ENCODE measurements around the gene ODAD3.
"Not testable (repeated sequence)": the region's sequence is repeated elsewhere in the genome, so short reads cannot be mapped to it uniquely, and the experiment has no call there.

ODAD3 gene

DNA sequence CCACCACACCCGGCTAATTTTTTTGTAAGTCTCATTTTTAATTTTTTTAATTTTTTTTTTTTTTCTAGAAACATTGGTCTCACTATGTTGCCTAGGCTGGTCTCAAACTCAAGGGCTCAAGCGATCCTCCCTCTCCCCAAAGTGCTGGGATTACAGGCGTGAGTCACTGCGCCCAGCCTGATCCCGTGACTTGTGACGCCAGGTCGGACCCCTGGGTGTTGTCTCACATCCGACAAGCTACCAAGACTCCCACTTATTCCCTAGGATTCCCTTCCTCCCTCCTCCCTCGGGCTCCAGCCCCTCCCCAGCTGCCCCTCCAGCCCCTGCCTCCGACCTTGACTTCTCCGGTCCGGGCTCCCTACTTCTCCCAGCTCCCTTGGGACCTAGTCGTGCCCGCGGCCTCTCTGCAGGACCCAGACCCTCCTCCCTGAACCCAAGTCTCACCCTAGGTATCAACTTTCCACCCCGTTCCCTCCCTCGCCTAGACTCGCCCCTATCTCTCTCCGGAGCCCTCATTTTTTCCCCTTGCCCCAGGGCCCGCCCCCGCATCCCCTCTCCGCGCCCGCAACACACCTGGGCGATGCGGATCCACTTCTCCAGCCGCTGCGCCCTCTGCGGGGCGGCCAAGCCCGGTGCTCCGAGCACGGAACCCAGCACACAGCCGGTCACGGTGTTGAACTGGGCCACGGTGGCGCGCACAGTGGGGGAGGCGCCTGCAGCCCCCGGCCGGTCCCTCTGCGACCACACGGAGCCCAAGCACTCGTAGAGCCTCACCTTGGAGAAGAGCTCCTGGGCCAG is 28.9 kb downstream of the ODAD3 start:
- no peak for DNase-seq (ENCODE audit: low spot score)

DNA sequence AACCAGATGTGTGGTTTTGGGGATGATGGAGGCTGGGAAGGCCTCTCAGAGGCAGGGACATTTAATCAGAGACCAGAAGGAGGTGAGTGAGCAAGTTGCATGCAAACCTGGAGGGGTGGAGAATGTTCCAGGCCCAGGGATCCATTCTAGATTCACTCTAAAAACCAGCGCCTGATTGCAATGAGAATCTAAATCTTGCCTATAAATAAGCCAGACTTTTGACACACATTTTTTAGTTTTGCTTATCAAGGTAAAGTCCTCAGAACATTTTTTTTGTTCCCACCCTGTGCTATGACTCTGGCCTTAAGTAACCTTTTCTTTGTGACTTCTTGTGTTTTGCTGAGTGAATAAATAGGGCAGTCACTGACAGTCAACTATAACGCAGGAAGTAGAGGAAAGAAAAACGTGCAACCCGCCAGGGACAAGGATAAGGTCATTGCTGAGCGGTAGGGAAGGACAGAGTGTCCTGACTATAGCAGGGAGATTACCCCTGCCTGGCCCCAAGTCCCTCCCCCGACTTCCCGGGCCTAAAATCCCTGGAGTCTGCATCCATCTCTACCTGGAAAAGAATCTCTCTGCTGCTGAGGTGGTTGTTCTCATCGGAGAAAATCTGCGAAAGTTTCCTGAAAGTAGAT is 30.2 kb downstream of the ODAD3 start:
- no peak for DNase-seq (ENCODE audit: low spot score)

DNA sequence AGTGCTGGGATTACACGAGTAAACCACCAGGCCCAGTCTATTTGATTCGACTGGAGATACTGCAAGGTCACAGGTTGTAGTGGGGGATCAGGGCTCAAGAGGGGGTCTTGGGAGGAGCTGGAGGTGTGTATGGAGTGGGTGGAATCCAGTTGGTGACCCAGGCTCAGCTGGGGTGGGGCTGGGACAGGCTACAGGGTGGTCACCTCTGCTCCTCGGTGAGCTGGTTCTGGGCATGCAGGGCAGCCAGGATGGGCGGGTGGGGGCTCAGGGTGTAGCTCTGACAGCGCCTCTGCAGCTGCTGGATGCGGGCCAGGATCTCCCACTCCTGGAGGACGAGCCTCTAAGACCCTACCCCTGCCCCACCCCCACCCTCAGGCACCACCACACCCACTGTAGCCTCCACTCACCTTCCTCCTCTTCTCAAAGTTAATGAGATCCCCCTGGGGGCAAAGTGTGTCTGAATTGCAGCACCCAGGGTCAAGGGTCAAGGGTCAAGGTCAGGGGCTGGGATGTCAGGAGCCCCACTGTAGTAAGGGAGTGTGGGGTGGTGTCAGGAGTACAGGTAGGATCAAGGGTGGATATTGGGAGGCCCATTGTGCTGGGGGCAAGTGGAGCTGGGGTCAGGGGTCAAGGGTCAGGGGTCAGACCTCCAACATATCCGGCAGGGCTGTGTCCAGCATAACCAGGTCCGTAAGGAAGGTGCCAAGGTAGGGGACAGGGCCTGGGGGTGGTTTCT is 32.9 kb downstream of the ODAD3 start:
- DNase-seq (ENCODE audit: low spot score): no peak

DNA sequence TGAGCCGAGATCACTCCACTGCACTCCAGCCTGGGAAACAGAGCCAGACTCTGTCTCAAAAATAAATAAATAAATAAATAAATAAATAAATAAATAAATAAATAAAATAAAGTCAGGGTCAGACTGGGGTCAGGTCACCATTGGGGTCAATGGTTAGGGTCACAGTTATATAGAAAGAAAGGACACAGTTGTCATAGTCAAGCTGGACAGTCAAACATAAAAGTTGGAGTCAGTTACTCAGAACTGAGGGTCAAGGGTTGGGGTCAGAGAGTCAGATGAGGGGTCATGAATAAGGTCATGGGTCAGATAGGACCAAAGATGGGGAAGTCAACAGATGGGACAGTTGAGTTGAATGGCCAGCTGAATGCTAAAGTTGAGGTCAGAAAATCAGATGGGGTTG is 34.1 kb downstream of the ODAD3 start:
- DNase-seq (ENCODE audit: low spot score): no peak

DNA sequence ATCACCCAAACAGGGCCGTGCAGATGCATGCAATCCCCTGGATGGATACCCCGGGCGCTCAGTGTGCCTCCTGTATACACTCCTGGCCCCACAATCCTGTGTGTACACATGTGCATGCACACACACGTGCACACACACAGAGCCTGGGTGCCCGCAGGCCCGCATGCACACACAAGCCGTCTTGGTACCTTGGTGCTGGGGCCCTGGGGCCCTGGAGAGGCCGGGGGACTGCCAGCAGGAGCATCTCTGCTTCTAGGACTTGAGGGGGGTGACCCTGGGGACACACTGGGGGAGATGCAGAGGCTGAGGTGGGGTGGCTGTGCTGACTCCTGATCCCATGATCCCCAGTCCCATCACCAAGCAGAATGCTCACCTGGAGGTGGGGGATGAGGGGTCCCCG is 35.3 kb downstream of the ODAD3 start:
- no peak for DNase-seq (ENCODE audit: low spot score)

DNA sequence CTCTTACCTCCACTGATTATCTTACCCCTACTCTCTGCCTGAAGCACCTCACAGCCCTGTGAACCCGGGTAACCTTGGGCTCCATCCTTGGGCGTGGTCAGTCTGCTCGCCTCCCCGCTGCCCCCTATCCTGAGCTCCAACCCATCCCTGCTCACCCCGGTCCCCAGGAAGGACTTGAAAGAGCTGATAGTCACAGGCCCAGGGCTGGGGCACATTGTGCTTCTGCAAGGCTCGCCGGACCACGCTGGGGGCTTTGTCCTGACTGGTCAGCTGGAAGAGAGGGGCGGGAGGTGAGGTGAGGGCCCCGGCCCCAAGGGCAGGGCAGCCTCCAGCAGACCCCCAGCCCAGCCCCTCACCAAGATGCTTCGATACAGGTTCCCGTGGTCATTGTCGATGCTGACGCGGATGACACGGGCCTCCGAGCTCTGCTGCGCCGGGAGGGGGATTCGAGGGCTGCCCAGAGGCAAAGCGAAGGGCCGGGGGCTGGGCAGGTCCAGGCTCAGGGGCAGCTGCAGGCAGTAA is 37.8 kb downstream of the ODAD3 start:
- no peak for DNase-seq (ENCODE audit: low spot score)

DNA sequence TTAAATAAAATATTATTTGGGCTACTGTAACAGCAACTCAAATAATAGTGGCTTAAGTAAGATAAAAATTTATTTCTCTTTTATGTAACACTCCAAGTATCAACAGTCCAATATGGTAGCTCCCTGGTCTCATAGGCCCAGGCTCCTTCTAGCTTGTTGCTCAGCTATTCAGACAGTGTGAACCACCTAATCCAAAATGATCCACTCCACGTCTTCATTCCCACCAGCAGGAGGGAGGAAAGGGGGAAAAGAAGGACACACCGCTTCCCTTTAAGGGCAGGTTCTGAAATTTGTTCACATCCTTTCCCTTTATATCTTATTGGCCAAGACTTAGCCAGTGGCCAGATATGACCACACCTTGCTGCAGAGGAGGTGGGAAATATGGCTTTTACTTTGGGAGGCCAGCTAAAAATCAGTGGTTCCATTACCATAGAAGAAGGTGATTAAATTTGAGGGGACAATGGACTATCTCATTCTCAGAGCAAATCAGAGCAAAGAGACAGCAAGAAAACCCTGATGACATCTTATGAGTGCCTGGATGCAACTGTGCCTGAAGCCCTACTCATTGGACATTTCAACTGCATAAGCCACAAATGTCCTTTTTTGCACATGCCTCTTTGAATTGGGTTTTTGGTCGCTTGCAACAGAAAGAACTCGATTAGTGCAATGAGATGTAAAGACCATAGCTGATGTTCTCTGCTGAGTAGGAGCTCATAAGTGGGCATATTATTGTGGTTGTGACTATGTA is 43.8 kb downstream of the ODAD3 start:
- DNase-seq (ENCODE audit: low spot score): no peak

DNA sequence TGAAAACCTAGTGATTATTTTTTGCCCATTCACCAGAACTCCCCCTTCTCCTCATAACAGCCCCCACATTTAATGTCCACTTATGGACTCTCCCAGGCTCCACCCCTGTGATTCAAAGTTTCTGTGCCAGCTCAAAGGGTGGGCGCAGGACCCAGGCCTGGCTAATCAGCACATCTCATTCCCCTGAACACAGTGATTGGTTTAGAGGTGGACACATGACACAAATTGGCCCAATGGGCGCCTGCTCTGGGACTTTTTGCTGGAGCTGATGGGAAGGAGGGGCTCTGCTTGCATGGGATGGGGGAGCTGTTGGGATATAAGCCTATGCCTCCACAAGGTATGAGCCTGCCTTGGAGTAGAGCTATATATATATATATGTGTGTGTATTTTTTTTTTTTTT is 44.6 kb downstream of the ODAD3 start:
- DNase-seq (ENCODE audit: low spot score): no peak

DNA sequence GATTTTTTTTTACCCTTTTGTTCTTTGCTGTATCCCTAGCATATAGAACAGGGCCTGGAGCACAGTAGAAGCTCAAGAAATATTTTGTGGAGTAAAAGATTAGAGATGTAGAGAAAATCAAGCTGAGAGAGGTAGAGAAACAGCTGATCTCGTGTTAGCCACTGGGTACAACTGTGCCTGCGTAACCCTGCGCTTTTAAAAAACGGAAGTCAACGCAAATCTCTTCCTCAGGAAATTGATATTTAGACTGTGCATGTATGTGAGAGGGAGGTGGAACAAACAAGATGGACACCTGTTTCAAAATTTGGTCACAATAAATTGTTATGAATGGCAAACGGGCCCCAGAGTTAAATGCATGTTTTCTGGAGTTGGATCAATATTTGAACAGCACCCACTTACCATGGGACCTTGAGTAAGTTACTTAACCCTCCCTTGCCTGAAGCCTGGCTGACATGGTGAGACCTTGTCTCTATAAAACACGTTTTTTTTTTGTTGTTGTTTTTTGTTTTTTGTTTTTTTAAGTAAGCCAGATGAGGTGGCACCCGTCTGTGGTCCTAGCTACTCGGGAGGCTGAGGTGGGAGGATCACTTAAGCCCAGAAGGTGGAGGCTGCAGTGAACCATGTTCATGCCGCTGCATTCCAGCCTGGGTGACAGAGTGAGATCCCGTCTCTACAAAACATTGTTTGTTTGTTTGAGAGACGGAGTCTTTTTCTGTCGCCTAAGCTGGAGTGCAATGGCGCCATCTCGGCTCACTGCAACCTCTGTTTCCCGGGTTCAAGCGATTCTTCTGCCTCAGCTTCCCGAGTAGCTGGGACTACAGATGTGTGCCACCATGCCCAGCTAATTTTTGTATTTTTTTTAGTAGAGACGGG is 47.5 kb downstream of the ODAD3 start:
- DNase-seq (ENCODE audit: low spot score): no peak

DNA sequence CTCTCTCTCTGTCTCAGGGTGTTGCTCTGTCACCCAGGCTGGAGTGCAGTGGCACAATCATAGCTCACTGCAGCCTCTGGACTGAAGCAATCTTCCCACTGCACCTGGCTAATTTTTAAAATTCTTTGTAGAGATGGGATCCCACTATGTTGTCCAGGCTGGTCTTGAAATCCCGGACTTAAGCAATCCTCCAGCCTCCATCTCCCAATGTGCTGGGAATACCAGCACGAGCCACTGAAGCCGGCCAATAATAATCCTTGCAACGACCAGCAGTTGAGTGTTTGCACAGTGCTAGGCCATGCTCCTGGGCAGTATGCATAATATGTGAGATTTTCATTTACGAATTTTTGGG is 50.2 kb downstream of the ODAD3 start:
- no peak for DNase-seq (ENCODE audit: low spot score)

DNA sequence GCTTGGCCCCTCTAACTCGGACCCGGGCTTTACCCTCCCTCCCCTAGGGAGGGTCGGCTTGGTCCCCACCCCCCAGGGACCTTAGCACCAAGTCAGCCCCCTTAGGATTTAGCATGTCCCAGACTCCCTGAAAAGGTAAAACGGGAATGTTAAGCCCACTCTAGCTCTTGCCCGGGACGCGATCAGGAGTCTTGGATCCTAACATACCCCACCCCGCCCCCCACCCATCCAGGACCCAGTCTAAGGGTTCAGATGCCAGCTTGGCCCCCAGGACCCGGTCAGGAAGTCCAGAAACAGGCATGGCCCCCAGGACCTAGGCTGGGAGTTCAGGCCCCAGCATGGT is 51.2 kb downstream of the ODAD3 start:
- DNase-seq (ENCODE audit: low spot score): no peak

DNA sequence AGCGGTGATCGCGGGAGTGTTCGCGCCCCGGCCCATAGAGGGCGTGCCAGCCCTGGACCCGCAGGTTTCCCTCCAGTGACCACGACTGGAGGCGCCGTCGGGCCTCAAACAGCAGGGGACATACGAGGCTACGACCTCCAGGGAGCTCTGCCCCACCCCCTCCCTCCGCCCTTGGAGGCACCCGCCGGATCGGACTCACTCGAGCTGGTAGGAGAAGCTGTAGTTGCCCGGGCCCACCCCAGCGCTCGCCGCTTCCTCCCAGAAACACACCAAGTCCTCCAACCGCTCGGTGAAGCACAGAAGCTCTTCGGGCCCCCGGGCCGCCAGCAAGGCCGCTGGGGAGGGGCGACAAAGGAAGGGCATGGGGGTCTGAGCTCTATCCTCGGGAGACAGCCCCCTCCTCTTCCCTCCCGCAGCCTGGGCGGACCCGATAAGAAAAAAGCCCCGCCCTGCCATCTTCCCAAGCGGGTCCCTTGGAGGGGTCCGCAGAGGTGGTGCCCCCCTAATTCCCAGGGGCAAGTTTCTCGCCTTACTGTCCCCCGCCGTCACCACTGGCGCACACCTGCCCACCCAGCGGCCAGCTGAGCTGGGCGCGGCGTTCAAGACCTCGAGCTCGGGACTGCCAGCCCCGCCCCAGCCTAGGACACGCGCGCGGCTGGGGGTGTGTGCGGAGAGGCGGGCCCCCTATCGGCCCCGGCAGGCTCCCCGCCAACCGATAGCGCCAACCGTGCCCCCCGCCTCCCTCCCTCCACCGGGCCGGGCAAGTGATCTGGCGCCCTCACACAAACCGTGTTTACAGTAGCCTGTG is 51.8 kb downstream of the ODAD3 start:
- peak; percentile 68 for DNase-seq (ENCODE audit: low spot score)

DNA sequence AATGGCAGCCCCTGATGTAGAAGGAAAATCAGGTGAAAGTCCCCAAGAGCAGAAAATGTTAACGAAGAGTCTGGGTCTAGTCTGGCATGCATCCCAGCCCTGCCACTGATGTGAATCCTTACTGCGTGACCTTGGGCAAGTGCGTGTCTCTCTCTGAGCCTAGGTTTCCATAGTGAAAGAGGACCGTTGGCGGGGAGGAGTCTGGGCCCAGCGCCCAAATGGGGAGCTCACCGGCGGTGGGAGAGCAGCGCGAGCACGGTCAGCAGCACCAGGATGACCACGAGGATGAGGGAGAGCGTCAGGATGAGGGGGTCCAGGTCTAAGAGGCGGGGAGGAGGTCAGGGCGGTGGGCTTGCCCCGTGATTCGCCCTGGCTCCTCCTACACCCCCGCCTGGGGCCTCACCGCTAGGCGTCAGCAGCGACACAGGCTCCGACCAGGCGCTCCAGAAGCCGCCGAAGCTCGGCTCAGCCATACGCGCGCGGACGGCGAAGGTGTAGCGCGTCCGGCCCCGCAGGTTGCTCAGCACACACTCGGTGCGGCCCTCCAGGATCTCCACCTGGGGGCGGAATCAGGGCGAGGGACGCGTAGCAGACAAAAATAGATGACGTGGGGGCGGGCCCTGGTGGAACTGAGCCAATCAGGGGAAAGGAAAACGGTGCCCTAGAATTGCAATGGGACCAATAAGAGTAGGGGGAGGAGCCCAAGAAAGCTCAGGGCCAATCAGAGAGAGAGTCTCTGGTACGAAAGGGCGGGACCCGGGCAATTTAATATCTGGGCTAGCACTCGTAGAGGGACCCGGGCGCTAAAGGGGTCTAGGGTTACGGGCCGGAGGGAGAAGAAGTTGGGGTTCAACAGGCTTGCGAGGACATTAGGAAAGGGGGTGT is 54.0 kb downstream of the ODAD3 start:
- peak; percentile 98 for DNase-seq (ENCODE audit: low spot score)

DNA sequence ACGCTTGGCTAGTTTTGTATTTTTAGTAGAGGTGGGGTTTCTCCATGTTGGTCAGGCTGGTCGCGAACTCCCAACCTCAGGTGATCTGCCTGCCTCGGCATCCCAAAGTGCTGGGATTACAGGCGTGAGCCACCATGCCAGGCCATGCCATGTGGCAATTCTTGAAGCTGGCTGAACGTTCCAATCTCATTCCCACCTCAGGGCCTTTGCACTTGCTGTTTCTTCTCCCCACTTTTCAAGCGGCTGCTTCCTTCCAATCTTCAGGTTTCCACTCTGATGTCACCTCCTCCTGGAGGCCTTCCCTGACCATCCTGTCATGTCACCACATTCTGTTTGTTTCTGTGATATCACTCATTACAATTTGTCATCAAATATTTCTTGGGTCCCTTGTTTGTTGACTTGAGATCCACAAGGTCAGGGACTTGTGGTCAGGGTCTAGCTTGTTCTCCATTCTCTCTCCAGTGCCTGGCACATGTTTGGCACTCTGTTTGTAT is 55.0 kb downstream of the ODAD3 start:
- no peak for DNase-seq (ENCODE audit: low spot score)

DNA sequence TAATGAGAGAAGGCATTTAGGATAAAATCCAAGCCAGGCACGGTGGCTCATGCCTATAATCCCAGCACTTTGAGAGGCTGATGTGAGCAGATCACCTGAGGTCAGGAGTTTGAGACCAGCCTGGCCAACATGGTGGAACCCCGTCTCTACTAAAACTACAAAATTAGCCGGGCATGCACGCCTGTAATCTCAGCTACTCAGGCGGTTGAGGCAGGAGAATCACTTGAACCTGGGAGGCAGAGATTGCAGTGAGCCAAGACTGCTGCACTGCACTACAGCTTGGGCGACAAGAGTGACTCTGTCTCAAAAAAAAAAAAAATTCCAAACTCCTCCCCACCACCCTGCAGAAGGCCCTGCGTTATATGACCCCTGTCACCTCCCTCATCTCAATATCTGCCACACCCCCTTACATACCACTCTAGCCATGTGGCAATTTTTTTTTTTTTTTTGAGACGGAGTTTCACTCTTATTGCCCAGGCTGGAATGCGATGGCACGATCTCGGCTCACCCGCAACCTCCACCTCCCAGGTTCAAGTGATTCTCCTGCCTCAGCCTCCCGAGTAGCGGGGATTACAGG is 55.6 kb downstream of the ODAD3 start:
- not testable (repeated sequence) for DNase-seq (ENCODE audit: low spot score)

DNA sequence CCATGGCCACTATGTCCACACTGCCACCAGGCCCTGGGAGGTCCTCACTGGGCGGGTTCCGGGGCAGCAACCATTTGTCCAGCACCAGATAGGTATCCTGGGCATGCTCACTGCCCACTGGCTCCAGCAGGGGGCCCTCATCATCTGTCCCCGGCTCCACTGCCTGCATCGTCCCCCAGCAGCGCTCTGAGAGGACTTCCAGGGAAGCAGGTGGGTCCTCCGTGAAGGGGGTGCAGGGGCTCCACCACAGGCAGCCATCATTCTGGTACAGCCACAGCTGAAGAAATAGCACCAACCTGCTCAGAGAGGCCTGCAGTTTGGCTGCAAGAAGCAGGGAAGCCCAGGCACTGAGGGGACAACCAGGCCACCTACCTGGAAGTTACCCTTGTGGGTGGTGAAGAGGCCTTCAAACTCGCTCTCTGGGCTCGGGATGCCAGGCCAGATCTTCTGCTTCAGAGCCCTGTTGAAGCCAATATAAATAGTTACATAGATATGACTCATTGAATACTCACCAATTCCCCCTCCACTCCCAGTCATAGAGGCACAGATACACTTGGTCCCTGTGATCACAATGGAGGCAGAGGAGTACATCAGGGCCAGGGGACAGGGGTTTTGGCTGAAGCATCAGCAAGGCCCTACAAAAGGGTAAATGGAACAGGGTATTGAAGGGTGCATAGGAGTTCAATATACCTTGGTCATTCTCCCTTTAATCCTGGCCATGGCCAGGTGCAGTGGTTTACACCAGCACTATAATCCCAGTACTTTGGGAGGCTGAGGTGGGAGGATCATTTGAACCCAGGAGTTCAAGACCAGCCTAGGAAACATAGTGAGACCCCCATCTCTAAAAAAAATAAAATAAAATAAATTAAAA is 56.4 kb downstream of the ODAD3 start:
- peak; percentile 81 for DNase-seq (ENCODE audit: low spot score)

DNA sequence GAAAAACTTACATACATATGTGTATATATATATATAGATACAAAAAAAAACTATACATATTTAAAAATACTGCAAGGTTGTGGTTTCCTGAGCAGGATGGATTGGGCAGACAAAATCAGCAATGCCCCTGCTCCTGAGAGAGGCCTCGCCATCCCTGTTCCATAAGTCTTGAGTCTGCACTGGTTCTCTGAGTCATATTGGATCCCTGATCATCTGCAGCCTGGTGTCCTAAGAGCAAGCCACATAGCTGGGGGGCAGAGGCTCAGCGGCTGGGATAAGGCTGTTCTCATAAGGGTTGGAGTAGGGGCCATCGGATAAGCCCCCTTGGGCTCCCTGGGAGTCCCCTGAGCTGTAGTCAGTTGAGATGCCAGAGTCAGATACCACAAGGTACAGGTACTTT is 57.2 kb downstream of the ODAD3 start:
- DNase-seq (ENCODE audit: low spot score): no peak

DNA sequence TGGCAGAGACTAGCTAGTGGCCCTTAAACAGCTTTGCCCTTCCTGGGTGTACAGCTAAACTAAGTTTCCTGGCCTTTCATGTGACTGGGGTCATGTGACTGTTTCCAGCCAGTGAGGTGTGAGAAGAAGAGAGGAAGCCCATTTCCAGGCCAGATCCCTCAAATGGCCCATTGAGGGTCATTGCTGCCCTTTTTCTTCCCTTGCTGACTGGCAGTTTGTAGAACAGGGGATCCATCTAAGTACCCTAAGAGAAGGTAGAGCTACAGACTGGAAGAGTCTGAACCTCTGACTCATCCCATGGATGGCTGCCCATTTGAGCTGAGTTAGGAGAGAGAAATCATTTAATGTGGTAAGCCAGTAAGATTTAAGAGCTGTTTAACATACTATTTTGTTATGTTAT is 57.7 kb downstream of the ODAD3 start:
- peak; percentile 63 for DNase-seq (ENCODE audit: low spot score)
